Neural cell (in vitro differentiated cells): ENCODE data around the gene SSTR5.
A peak's percentile ranks its signal among the peaks of the same experiment; 100 is the strongest.

Experiments used
- EP300 ChIP-seq: fragments of 450-650 bp; conservative IDR thresholded peaks from 2 replicates; pipeline ENCODE4 v1.6.1; 2014; ENCODE audit warnings: antibody characterized with exemption, mild to moderate bottlenecking, moderate library complexity; ENCODE audit not compliant: poor library complexity, severe bottlenecking
- EZH2 ChIP-seq: fragments of 200-600, 300-800 bp; shearing (Covaris generic), sonication (generic); IDR thresholded peaks from 2 replicates; pipeline ENCODE4 v1.6.1; 2014; ENCODE audit warnings: antibody characterized with exemption, low read length, borderline replicate concordance, mild to moderate bottlenecking; ENCODE audit not compliant: insufficient read depth, poor library complexity, severe bottlenecking
- SMC3 ChIP-seq: fragments of 450-650 bp; conservative IDR thresholded peaks from 2 replicates; pipeline ENCODE4 v1.6.1; 2014; ENCODE audit warnings: antibody characterized with exemption, mild to moderate bottlenecking, moderate library complexity; ENCODE audit not compliant: poor library complexity
- TAF1 ChIP-seq: IDR thresholded peaks from 2 replicates; pipeline ENCODE4 v1.6.1; 2012; ENCODE audit warnings: low read depth
- TF ChIP-seq, protein P1 (sequence below): fragments of 450-650 bp; IDR thresholded peaks from 2 replicates; pipeline ENCODE4 v1.5.1; 2014; ENCODE audit warnings: antibody characterized with exemption, mild to moderate bottlenecking, moderate library complexity; ENCODE audit not compliant: poor library complexity, severe bottlenecking

GRCh38 chr16:1054660-1055556, 17.6 kb upstream of the SSTR5 start:
- no peak for TF ChIP-seq EP300
- TF ChIP-seq, protein P1, sequence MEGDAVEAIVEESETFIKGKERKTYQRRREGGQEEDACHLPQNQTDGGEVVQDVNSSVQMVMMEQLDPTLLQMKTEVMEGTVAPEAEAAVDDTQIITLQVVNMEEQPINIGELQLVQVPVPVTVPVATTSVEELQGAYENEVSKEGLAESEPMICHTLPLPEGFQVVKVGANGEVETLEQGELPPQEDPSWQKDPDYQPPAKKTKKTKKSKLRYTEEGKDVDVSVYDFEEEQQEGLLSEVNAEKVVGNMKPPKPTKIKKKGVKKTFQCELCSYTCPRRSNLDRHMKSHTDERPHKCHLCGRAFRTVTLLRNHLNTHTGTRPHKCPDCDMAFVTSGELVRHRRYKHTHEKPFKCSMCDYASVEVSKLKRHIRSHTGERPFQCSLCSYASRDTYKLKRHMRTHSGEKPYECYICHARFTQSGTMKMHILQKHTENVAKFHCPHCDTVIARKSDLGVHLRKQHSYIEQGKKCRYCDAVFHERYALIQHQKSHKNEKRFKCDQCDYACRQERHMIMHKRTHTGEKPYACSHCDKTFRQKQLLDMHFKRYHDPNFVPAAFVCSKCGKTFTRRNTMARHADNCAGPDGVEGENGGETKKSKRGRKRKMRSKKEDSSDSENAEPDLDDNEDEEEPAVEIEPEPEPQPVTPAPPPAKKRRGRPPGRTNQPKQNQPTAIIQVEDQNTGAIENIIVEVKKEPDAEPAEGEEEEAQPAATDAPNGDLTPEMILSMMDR = peak; percentile 76
- no peak for TF ChIP-seq EZH2
- TF ChIP-seq TAF1 = no peak
- TF ChIP-seq SMC3 = peak; percentile 78
